Measurements from ENCODE around the gene ADD1.
A peak's percentile ranks its signal among the peaks of the same experiment; 100 is the strongest.

Gene ADD1

DNA sequence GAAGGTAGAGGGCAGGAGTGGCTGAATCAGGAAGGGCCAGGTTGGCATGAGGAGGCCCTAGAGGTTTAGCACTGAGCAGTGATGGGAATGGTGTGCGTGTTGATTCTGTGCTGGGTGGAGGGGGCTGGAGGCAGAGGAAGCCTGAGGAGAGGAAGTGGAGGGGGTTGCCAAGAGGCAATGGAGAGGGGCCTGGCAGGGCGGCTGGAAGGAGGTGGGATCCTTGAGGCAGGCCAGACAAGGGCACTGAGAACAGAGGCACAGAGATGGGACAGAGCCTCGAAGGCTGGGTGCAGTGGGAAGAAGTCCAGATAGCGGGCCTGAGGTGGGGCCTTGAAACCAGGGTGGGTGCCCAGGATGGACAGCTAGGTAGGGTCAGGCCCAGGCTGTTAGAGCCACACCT is 26.5 kb upstream of the ADD1 start:
- Histone ChIP-seq H3K27ac (ENCODE audit: insufficient read depth, low read depth, low read length, poor library complexity, severe bottlenecking) (no peak overlapping the region), H3K36me3 (ENCODE audit: control insufficient read depth, insufficient read depth, low read length) (no peaks in the 10 kb centered on the region), H3K4me3 (ENCODE audit: insufficient read depth, low read depth, low read length) (no peak overlapping the region), H3K9me3 (ENCODE audit: control insufficient read depth, low read length) (no peaks in the 10 kb centered on the region), H3K4me1 (ENCODE audit: control insufficient read depth, insufficient read depth, low read length) (no peaks in the 10 kb centered on the region), H3K27me3 (ENCODE audit: control insufficient read depth, insufficient read depth, low read length, poor library complexity, severe bottlenecking) (peaks cover 7% of the 10 kb centered on the region)
- WGBS, 2 experiments, result 96 to 97% methylated on average over 4 of the region's 4 CpGs

DNA sequence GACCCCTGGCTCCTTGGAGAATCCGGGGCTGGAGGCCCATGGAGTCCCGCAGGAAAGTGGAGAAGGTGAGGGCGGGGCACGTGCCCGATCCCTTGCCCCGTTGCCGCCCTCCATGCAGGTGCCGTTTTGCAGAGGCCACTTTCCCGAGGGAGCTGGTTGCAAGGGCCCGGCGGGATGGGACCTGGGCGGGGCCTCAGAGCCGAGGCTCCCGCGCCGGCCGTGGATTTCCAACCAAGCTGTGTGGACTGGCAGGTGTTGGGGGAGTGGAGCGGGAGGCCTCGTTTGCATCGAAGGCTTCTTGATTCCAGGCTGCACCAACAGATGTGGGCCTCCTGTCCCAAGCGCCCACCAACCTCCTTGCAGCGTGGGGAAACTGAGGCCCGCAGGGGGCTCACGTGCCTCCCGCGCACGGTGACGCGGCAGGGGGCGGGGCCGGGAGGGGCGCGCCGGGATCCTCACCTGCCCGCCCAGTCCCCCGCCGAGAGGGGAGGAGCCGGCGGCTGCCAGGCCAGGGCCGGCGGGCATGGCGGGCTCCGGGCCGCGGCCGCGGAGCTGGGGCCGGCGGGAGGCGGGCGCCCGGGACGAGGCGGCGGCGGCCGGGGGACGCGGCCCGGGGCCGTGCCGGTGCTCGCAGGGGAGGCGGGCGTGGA is 25.8 kb upstream of the ADD1 start:
- Histone ChIP-seq H3K4me3 (ENCODE audit: insufficient read depth, low read depth, low read length) (peak overlapping the region; percentile 66), H3K9me3 (ENCODE audit: control insufficient read depth, low read length) (no peaks in the 10 kb centered on the region), H3K27ac (ENCODE audit: insufficient read depth, low read depth, low read length, poor library complexity, severe bottlenecking) (no peak overlapping the region), H3K36me3 (ENCODE audit: control insufficient read depth, insufficient read depth, low read length) (no peaks in the 10 kb centered on the region), H3K4me1 (ENCODE audit: control insufficient read depth, insufficient read depth, low read length) (no peaks in the 10 kb centered on the region), H3K27me3 (ENCODE audit: control insufficient read depth, insufficient read depth, low read length, poor library complexity, severe bottlenecking) (peaks cover 7% of the 10 kb centered on the region)
- 10% methylated on average over 65 of the region's 65 CpGs for whole genome bisulfite sequencing, 2 experiments

DNA sequence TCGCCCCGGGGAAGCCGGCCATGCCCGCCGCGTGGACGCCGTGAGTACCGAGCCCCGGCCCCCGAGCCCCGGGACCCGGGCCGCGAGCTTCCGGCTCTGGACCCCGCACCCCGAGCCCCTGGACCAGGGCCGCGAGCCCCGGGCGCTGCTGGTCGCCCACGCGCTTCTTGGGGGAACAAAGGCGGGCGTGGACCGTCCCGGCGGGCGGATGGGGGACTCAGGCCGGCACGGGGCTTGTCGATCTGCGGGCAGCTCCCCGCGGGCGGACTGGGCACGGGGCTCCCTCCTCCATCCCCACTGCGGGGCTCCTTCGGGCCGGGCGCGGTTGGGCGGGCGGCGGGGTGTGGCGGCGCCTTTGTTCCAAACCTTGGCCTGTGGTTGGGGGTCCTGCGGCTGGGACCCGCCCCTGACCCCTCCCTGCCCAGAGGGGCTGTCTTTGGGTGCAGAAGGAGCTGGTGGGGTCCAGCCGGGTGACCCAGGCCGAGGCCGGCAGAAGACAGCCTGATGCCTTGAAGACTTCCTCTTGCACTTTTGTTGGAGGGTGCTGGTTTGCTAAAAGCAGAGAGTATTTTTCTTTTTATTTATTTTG is 25.2 kb upstream of the ADD1 start:
- H3K4me1 ChIP-seq (ENCODE audit: control insufficient read depth, insufficient read depth, low read length), result no peaks in the 10 kb centered on the region
- 1% methylated on average over 54 of the region's 54 CpGs for WGBS, 2 experiments
- no peaks in the 10 kb centered on the region for H3K36me3 ChIP-seq (ENCODE audit: control insufficient read depth, insufficient read depth, low read length)
- no peaks in the 10 kb centered on the region for H3K9me3 ChIP-seq (ENCODE audit: control insufficient read depth, low read length)
- H3K27ac ChIP-seq (ENCODE audit: insufficient read depth, low read depth, low read length, poor library complexity, severe bottlenecking), result no peak overlapping the region
- peak overlapping the region; percentile 66 for H3K4me3 ChIP-seq (ENCODE audit: insufficient read depth, low read depth, low read length)
- peaks cover 7% of the 10 kb centered on the region for H3K27me3 ChIP-seq (ENCODE audit: control insufficient read depth, insufficient read depth, low read length, poor library complexity, severe bottlenecking)

DNA sequence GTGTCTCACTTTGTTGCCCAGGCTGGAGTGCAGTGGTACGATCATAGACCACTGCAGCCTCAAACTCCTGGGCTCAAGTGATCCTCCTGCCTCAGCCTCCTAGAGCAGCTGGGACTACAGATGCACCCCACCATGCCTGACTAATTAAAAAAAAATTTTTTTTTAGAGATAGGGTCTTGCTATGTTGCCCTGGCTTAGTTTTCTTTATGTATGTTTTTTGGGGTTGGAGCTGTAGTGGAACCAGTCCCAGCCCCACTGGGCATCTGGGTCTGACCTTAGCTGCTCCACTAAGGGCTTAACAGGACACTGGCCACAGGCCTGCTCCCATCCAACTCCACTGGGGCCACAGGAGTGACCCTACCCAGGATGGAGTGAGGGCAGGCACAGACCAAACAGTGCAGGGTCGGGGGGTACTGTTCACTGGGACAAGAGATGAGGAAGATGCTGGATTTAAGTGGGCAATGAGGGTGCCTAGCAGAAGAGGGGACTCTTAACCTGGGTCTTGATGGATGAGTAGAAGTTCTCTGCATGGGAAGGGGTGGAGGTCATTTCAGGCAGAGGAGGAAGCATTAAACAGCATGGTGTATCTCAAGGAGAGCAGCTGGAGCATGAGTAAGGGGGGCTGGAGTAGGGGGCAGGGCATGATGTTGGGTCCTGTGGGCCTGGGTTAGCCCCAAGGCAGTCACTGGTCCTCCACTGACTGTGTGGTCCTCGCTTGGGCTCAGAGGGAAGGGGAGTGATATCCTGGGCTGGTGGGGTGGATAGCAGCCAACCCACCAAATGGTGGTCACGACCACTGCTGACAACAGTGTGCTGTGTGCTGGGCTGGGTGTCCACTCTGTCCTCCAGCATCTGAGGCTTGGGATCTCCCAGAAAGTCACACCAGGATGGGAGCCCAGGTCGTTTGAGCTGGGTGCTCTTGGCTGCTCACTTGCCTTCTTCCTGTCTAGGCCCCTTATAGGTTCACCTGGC is 24.1 kb upstream of the ADD1 start:
- no peak overlapping the region for H3K4me3 ChIP-seq (ENCODE audit: insufficient read depth, low read depth, low read length)
- H3K27me3 ChIP-seq (ENCODE audit: control insufficient read depth, insufficient read depth, low read length, poor library complexity, severe bottlenecking), result peaks cover 7% of the 10 kb centered on the region
- H3K9me3 ChIP-seq (ENCODE audit: control insufficient read depth, low read length), result no peaks in the 10 kb centered on the region
- no peaks in the 10 kb centered on the region for H3K36me3 ChIP-seq (ENCODE audit: control insufficient read depth, insufficient read depth, low read length)
- WGBS, 2 experiments, result 88% methylated on average over 5 of the region's 5 CpGs
- H3K4me1 ChIP-seq (ENCODE audit: control insufficient read depth, insufficient read depth, low read length), result no peaks in the 10 kb centered on the region
- H3K27ac ChIP-seq (ENCODE audit: insufficient read depth, low read depth, low read length, poor library complexity, severe bottlenecking), result no peak overlapping the region

DNA sequence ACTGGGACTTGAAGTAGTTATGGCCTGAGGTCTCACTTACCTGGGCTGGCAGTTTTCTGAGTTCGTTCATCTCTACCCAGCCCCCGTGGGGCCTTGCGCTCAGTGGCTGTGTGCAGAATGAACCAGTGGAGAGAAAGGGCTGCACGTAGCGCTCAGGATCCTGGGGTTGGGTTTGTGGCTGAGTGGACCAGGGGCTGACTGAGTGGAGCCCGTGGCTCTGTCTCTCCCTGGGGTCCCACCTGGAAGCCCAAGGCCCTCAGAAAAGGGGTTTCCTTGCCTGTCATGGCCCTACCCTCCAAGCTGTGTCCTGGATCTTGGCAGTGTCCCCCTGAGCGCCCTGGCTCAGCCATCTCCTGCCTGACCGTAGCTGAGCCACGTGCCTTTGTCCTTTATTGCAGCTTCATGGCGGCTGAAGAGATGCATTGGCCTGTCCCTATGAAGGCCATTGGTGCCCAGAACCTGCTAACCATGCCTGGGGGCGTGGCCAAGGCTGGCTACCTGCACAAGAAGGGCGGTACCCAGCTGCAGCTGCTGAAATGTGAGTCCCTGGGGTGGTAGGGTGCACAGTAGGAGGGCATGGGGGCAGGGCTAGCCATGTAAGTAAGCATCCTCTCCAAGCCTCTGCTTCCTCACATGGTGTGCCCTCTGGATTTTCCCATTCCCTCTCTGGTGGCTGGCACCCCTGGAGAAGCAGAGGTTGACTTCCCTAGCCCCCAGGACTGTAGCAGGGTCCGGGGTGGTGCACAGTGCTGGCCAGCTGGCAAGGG is 23.2 kb upstream of the ADD1 start:
- Histone ChIP-seq H3K9me3 (ENCODE audit: control insufficient read depth, low read length) (no peaks in the 10 kb centered on the region), H3K4me1 (ENCODE audit: control insufficient read depth, insufficient read depth, low read length) (no peaks in the 10 kb centered on the region), H3K27ac (ENCODE audit: insufficient read depth, low read depth, low read length, poor library complexity, severe bottlenecking) (no peak overlapping the region), H3K4me3 (ENCODE audit: insufficient read depth, low read depth, low read length) (no peak overlapping the region), H3K27me3 (ENCODE audit: control insufficient read depth, insufficient read depth, low read length, poor library complexity, severe bottlenecking) (peaks cover 7% of the 10 kb centered on the region), H3K36me3 (ENCODE audit: control insufficient read depth, insufficient read depth, low read length) (no peaks in the 10 kb centered on the region)
- 85 to 87% methylated on average over 13 of the region's 13 CpGs for WGBS, 2 experiments

DNA sequence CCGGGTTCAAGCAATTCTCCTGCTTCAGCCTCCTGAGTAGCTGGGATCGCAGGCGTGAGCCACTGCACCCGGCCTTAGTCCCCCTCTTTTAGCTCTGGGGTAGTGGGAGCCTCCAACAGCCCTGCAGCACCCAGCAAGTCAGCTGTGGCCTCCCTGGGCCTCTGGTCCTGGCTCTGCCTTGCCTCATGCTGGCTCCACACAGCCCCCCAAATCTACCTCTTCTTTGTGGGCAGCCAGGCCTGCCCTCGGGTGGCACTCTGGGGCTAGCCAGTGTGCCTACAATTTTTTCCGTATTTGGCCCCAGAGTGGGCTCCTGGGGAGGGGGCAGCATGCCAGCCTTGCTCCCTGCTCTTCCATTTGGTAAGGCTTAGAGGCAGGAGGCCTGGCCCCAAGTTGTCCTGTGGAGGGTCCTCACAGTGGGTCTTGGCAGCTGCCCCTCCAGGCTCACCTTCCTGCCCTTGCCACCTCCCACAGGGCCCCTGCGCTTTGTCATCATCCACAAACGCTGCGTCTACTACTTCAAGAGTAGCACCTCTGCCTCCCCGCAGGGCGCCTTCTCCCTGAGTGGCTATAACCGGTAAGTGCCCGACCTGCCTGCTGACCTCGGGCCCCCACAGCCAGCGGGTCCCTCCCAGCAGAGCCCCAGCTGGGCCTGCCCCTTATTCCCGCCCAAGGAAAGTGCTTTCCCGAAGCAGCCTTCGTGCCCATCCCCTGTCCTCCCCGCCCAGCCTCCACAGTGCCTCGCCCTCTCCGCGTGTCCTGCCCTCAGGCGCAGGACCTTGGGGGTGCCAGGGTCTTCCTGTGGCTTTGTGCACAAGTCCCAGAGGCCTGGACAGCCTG is 21.0 kb upstream of the ADD1 start:
- no peaks in the 10 kb centered on the region for H3K36me3 ChIP-seq (ENCODE audit: control insufficient read depth, insufficient read depth, low read length)

DNA sequence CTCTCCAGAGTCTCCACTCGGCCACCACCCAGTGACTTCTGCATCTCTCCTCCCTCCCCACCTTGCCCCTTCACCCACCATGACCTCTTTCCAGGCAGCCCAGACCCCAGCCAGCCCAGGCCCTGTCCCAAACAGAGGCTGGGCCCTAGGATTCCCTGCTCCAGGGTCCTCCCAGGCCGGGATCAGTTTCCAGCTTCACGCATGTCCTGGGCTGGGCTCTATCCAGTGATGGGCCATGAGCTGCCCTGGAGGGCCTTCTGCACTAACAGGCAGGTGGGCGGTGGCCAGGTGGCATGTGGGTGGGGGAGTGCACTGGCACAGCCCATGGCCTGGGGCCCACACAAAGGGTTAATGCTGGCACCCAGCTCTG is 20.4 kb upstream of the ADD1 start:
- 91 to 97% methylated on average over 4 of the region's 4 CpGs for WGBS, 2 experiments
- H3K4me1 ChIP-seq (ENCODE audit: control insufficient read depth, insufficient read depth, low read length), result no peaks in the 10 kb centered on the region
- no peak overlapping the region for H3K4me3 ChIP-seq (ENCODE audit: insufficient read depth, low read depth, low read length)
- H3K27ac ChIP-seq (ENCODE audit: insufficient read depth, low read depth, low read length, poor library complexity, severe bottlenecking), result no peak overlapping the region
- no peaks in the 10 kb centered on the region for H3K36me3 ChIP-seq (ENCODE audit: control insufficient read depth, insufficient read depth, low read length)
- H3K27me3 ChIP-seq (ENCODE audit: control insufficient read depth, insufficient read depth, low read length, poor library complexity, severe bottlenecking), result no peaks in the 10 kb centered on the region
- H3K9me3 ChIP-seq (ENCODE audit: control insufficient read depth, low read length), result no peaks in the 10 kb centered on the region

More for the DNA sequence above, 21.0 kb upstream of the ADD1 start:
- 91 to 92% methylated on average over 23 of the region's 23 CpGs for WGBS, 2 experiments
- Histone ChIP-seq H3K27ac (ENCODE audit: insufficient read depth, low read depth, low read length, poor library complexity, severe bottlenecking) (no peak overlapping the region), H3K4me3 (ENCODE audit: insufficient read depth, low read depth, low read length) (no peak overlapping the region), H3K9me3 (ENCODE audit: control insufficient read depth, low read length) (no peaks in the 10 kb centered on the region), H3K4me1 (ENCODE audit: control insufficient read depth, insufficient read depth, low read length) (no peaks in the 10 kb centered on the region), H3K27me3 (ENCODE audit: control insufficient read depth, insufficient read depth, low read length, poor library complexity, severe bottlenecking) (peaks cover under 1% of the 10 kb centered on the region)

DNA sequence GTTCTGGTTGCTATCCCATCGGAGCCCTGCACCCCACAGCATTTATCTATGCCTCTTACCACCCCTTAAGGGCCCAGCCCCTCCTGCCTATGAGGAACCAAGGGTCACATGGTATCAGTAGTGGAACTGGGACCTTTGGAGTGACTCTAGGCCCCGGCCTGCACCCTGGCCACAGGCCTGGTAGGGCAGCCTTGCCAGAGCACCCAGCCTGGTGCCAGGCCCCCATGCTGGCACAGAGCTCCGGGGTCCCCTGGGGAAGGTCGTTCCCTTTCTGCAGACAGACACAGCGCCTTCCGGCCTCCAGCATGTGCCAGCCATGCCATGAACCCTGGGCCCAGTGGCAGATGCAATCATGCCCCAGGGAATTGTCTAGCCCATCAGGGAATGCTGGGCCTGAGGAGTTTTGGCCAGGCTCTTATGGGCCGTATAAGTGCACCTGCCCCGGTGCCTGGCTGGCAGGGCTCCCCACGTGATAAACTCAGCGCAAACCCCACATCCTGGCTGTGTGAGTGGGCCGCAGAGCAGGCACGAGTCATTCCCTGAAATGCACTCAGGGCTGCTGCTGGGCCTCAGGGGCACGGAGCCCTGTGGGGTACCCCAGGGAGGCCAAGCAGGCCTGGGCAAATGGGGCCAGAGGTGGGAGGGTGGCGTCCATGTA is 19.8 kb upstream of the ADD1 start:
- WGBS, 2 experiments, result 95 to 96% methylated on average over 14 of the region's 14 CpGs
- H3K9me3 ChIP-seq (ENCODE audit: control insufficient read depth, low read length), result no peaks in the 10 kb centered on the region
- H3K27me3 ChIP-seq (ENCODE audit: control insufficient read depth, insufficient read depth, low read length, poor library complexity, severe bottlenecking), result no peaks in the 10 kb centered on the region
- H3K27ac ChIP-seq (ENCODE audit: insufficient read depth, low read depth, low read length, poor library complexity, severe bottlenecking), result no peak overlapping the region
- H3K4me1 ChIP-seq (ENCODE audit: control insufficient read depth, insufficient read depth, low read length), result no peaks in the 10 kb centered on the region
- no peak overlapping the region for H3K4me3 ChIP-seq (ENCODE audit: insufficient read depth, low read depth, low read length)
- H3K36me3 ChIP-seq (ENCODE audit: control insufficient read depth, insufficient read depth, low read length), result no peaks in the 10 kb centered on the region

DNA sequence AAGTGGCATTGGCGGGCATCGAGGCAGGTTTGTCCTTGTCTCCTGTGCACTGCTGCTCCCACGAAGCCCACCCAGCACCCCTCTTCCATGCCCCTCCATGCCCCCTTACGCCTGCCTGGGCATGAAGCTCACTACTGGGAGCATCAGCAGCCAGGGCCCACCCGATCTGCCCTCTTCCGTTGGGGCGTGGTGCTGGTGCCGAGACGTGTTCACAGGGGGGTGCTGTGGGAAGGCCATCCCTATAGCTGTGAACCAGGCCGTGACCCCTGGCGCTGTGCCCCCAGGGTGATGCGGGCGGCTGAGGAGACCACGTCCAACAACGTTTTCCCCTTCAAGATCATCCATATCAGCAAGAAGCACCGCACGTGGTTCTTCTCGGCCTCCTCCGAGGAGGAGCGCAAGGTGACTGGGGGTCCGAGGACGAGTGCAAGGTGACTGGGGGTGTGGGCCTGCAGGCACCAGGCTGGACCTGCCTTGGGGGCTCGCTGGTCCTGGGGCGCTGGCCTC is 19.3 kb upstream of the ADD1 start:
- no peaks in the 10 kb centered on the region for H3K27me3 ChIP-seq (ENCODE audit: control insufficient read depth, insufficient read depth, low read length, poor library complexity, severe bottlenecking)
- H3K27ac ChIP-seq (ENCODE audit: insufficient read depth, low read depth, low read length, poor library complexity, severe bottlenecking), result no peak overlapping the region
- no peaks in the 10 kb centered on the region for H3K9me3 ChIP-seq (ENCODE audit: control insufficient read depth, low read length)
- 94% methylated on average over 24 of the region's 24 CpGs for WGBS, 2 experiments
- no peak overlapping the region for H3K4me3 ChIP-seq (ENCODE audit: insufficient read depth, low read depth, low read length)
- no peaks in the 10 kb centered on the region for H3K4me1 ChIP-seq (ENCODE audit: control insufficient read depth, insufficient read depth, low read length)
- no peaks in the 10 kb centered on the region for H3K36me3 ChIP-seq (ENCODE audit: control insufficient read depth, insufficient read depth, low read length)
